ENCODE results near the gene ZNF346.

ZNF346 gene

DNA sequence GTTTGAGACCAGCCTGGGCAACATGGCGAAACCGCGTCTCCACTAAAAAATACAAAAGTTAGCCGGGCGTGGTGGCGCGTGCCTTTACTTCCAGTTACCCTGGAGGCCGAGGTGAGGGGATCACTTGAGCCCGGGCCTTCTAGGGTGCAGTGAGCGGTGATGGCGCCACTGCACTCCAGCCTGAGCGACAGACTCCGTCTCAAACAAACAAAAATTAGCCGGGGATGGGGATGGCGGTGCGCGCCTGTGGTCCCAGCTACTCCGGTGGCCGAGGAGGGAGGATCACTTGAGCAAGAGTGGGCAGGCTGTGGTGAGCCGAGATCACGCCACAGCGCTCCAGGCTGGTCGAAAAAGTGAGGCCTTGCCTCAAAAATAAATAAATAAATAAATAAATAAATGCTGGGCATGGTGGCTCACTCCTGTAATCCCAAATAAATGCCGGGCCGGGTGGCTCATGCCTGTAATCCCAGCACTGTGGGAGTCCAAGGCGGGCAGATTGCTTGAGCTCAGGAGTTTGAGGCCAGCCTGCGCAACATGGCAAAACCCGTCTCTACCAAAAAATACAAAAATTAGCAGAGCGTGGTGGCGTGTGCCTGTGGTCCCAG, 95.0 kb downstream of the ZNF346 start:
- no peak for DNase-seq (ENCODE audit: low spot score)

DNA sequence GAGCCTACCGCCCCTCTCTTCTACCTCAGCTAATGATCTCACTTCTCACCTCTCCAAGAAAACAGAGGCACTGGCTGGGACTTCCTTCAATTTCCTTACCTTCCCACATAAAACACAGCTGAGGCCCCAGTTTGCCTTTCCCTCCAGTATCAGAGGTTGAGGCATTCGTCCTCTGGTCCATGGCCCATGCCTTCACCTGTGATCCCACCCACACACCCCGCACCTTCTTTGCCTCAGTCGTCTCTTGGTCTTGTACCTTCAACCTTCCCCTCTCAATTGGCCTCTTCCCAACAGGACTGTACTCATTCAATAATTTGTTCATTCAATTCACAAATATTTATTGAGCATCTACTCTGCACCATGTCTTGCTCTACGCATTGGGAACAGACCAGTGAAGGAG, 100.1 kb downstream of the ZNF346 start:
- DNase-seq (ENCODE audit: low spot score), result no peak

DNA sequence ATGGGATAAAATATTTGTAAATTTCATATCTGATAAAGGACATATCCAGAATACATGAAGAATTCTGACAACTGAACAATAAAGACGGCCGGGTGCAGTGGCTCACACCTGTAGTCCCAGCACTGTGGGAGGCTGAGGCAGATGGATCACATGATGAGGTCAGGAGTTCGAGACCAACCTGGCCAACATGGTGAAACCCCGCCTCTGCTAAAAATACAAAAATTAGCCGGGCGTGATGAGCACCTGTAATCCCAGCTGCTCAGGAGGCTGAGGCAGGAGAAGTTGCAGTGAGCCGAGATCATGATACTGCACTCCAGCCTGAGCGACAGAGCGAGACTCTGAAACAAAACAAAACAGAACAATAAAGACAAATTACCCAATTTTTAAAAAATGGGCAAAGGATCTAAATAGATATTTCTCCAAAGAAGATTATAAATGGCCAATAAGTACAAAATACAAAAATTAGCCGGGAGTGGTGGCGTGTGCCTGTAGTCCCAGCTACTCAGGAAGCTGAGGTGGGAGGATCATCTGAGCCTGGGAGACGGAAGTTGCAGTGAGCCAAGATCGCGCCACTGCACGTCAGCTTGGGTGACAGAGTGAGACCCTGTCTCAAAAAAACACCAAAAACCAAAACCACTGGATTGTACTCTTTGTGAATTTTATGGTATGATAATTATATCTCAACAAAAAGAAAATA, 101.4 kb downstream of the ZNF346 start:
- no peak for DNase-seq (ENCODE audit: low spot score)

DNA sequence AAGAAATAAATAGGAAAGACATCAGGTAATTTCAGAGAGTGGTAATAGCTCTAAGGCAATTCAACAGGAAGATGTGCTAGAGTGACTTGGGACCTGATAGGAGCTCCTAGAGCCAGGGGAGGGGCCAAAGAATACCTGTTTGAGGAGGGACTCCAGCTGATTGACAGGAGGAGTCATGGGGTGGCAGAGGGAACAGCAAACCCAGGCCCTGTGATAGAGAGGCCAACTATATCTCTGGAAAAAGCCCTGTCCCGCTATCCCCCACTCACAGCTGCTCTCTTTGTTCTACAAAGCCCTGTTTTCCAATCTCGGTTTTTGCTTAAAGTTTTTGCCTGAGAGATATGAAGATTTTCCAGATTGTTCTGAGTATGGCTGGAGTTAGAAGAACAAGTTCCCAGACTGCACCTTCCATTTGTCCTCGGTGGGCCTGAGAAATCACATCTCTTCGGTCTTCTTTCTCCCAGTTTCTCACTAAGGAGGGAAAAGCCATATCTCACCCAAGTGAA, 102.0 kb downstream of the ZNF346 start:
- no peak for DNase-seq (ENCODE audit: low spot score)

DNA sequence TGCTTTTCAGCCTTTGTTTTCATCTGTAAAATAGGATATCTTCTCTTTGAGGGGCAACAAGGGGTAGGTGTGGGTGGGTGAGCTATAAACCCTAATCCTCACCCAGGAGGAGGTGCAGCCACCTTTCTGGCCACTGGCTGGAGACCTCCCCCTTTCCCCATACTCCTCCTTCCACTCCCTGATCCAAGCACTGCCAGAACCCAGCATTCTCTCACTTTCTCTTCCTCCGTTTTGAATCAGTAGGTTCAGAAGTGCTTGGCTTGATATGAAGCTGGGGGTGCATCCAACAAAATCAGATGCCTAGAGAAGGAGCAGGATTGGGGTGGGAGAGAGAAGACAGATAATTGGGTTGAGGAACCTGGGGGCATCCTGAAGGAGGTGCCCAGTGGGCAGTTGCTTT, 104.3 kb downstream of the ZNF346 start:
- DNase-seq (ENCODE audit: low spot score), result no peak

DNA sequence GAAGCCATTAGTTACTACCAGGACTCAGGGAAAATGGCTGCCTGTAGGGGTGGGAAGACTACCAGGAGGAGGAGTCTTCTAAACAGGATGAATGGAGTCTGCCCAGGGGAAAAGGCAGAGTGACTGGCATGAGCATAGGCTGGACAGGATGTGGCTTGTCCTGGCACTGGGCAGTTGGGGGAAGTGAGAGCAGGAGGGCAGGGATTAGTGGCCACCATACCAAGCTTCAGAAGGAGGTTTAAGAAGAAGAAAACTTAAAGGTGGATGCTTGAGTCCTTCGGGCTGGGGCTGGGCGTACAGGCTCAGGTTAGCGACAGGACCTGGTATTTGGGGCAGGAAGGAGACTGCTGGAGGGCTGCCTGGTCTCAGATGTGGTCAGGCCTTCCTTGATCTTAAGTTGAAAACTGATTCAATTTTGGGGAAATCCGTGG, 106.1 kb downstream of the ZNF346 start:
- DNase-seq (ENCODE audit: low spot score), result no peak

DNA sequence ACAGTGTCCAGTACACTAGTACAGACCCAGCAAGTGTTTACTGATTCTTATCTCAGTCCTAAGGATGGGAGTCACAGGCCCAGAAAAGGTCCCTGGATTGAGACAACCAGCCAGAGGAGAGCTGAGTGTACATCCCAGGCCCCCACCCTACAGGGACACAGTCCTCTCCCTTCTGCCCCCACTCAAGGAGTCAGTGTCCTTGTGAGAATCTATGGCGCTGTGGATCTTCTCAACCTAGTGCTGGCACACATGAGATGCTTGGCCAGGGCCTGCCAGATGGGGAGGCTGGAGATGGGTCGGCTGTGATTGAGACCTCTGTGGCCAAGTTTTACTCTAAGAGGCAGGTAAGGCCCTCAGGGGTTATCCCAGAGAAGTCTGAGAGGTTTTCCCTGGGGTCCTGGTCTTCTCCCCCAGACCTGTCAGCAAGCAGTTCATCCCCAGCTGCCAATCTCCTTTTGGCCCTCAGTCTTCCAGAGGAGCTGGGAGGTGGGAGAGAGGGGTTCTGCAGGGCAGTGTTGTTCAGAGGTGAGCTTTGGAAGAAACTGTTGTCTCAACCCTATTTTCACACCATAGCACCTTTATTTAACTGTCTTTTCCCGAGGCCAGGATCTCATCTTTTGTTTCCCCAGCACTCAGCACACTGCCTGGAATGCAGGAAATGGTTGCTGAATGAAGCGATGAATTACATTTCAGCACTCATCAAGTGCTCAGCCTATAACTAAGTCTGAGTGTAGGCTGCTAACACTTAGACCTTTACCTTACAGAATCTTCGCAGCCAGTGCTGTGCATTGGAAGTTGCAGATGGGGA, 107.9 kb downstream of the ZNF346 start:
- no peak for DNase-seq (ENCODE audit: low spot score)
